Loucy (cell line): ENCODE data around the gene PTPRN2.
"Not testable (repeated sequence)": the region's sequence is repeated elsewhere in the genome, so short reads cannot be mapped to it uniquely, and the experiment has no call there.

Source experiments
- H2AFZ ChIP-seq: fragments of 200-600 bp; sonication (generic); 2 replicates; pipeline ENCODE4 v1.6.0; 2016; ENCODE audit warnings: antibody characterized with exemption, mild to moderate bottlenecking, low read length, moderate library complexity
- H3F3A ChIP-seq: fragments of 200-600 bp; 2 replicates; pipeline ENCODE4 v1.6.0; 2016; ENCODE audit warnings: antibody characterized with exemption, low read depth, mild to moderate bottlenecking
- H3K27me3 ChIP-seq: fragments of 200-600 bp; sonication (generic); 2 replicates; pipeline ENCODE4 v1.6.1; 2014; ENCODE audit warnings: low read length, mild to moderate bottlenecking; ENCODE audit not compliant: insufficient read depth, poor library complexity, severe bottlenecking
- H3K36me3 ChIP-seq: fragments of 200-600 bp; sonication (generic); 2 replicates; pipeline ENCODE4 v1.6.1; 2016; ENCODE audit warnings: low read length; ENCODE audit not compliant: insufficient read depth
- H3K4me1 ChIP-seq: fragments of 200-600 bp; sonication (generic); 2 replicates; pipeline ENCODE4 v1.5.1; 2014; ENCODE audit warnings: low read length, mild to moderate bottlenecking; ENCODE audit not compliant: insufficient read depth, poor library complexity, severe bottlenecking
- H3K4me2 ChIP-seq: fragments of 200-600 bp; sonication (generic); 2 replicates; pipeline ENCODE4 v1.6.0; 2014; ENCODE audit warnings: antibody characterized with exemption, low read length, low read depth, mild to moderate bottlenecking; ENCODE audit not compliant: poor library complexity, severe bottlenecking
- H3K4me3 ChIP-seq: fragments of 200-600 bp; sonication (generic); 2 replicates; pipeline ENCODE4 v1.5.1; 2014; ENCODE audit warnings: low read length, mild to moderate bottlenecking, mixed read lengths; ENCODE audit not compliant: poor library complexity, severe bottlenecking
- H3K79me2 ChIP-seq: fragments of 200-600 bp; sonication (generic); 2 replicates; pipeline ENCODE4 v1.6.1; 2014; ENCODE audit warnings: low read length; ENCODE audit not compliant: insufficient read depth
- H3K9ac ChIP-seq: fragments of 200-600 bp; sonication (generic); 2 replicates; pipeline ENCODE4 v1.6.0; 2014; ENCODE audit warnings: mild to moderate bottlenecking, low read depth, low read length, moderate library complexity; ENCODE audit not compliant: poor library complexity, severe bottlenecking
- H3K9me2 ChIP-seq: fragments of 200-600 bp; sonication (generic); replicated peaks from 2 replicates; pipeline ENCODE4 v1.6.1; 2016; ENCODE audit warnings: low read depth, low read length, mixed read lengths
- H3K9me3 ChIP-seq: fragments of 200-600 bp; sonication (generic); 2 replicates; pipeline ENCODE4 v1.6.1; 2014; ENCODE audit warnings: mild to moderate bottlenecking, antibody characterized with exemption, low read length, low read depth; ENCODE audit not compliant: insufficient read depth
- H4K20me1 ChIP-seq: fragments of 200-600 bp; sonication (generic); 2 replicates; pipeline ENCODE4 v1.6.0; 2014; ENCODE audit warnings: antibody characterized with exemption, low read length, mild to moderate bottlenecking; ENCODE audit not compliant: insufficient read depth, poor library complexity, severe bottlenecking
- CTCF ChIP-seq: fragments of 200-600 bp; sonication (generic); conservative IDR thresholded peaks from 2 replicates; pipeline ENCODE4 v1.5.1; 2014; ENCODE audit warnings: mild to moderate bottlenecking, antibody characterized with exemption, low read length
- EZH2phosphoT487 ChIP-seq: fragments of 200-600 bp; IDR thresholded peaks from 2 replicates; pipeline ENCODE4 v1.6.1; 2018; ENCODE audit warnings: antibody characterized with exemption, mild to moderate bottlenecking, moderate library complexity, borderline replicate concordance

Gene PTPRN2

GRCh38 chr7:157700231-157701005 is 887.2 kb downstream of the PTPRN2 start:
- H3K27me3 ChIP-seq, result no peaks in the 10 kb centered on the region
- no peaks in the 10 kb centered on the region for H4K20me1 ChIP-seq
- no peak overlapping the region for H3K4me2 ChIP-seq
- H3K9ac ChIP-seq, result no peak overlapping the region
- H3K9me3 ChIP-seq, result no peaks in the 10 kb centered on the region
- no peaks in the 10 kb centered on the region for H3K4me1 ChIP-seq
- TF ChIP-seq EZH2phosphoT487, result no peak
- no peak for TF ChIP-seq CTCF
- H3K4me3 ChIP-seq, result no peak overlapping the region
- H3K9me2 ChIP-seq, result no peaks in the 10 kb centered on the region
- H3K79me2 ChIP-seq, result no peaks in the 10 kb centered on the region
- H3K36me3 ChIP-seq, result no peaks in the 10 kb centered on the region
- H3F3A ChIP-seq, result no peaks in the 10 kb centered on the region
- no peak overlapping the region for H2AFZ ChIP-seq

- no peak overlapping the region for H3K9ac ChIP-seq
- H3K4me1 ChIP-seq, result no peaks in the 10 kb centered on the region
- H3K4me2 ChIP-seq, result no peak overlapping the region
- H3K9me2 ChIP-seq, result no peaks in the 10 kb centered on the region
- no peak overlapping the region for H3K4me3 ChIP-seq
- H3K9me3 ChIP-seq, result no peaks in the 10 kb centered on the region
- no peaks in the 10 kb centered on the region for H3K79me2 ChIP-seq
- H4K20me1 ChIP-seq, result no peaks in the 10 kb centered on the region
- no peaks in the 10 kb centered on the region for H3F3A ChIP-seq
- H3K27me3 ChIP-seq, result no peaks in the 10 kb centered on the region
- TF ChIP-seq CTCF (no peak), EZH2phosphoT487 (no peak)
- H2AFZ ChIP-seq, result no peak overlapping the region
- no peaks in the 10 kb centered on the region for H3K36me3 ChIP-seq
Observed at GRCh38 chr7:157699357-157700013, 888.1 kb downstream of the PTPRN2 start.

- not testable (repeated sequence) for H2AFZ ChIP-seq, H3K36me3 ChIP-seq, H3F3A ChIP-seq, H3K9me3 ChIP-seq, H4K20me1 ChIP-seq, H3K4me2 ChIP-seq, H3K79me2 ChIP-seq, H3K4me3 ChIP-seq, H3K27me3 ChIP-seq, H3K4me1 ChIP-seq, H3K9me2 ChIP-seq, H3K9ac ChIP-seq
Observed at GRCh38 chr7:157697287-157697686, 890.3 kb downstream of the PTPRN2 start.

- not testable (repeated sequence) for H3F3A ChIP-seq, H3K4me3 ChIP-seq, H3K36me3 ChIP-seq, H3K4me2 ChIP-seq, H3K9ac ChIP-seq, H3K9me3 ChIP-seq, H3K4me1 ChIP-seq, H3K79me2 ChIP-seq, H4K20me1 ChIP-seq, H3K9me2 ChIP-seq, H2AFZ ChIP-seq
- peaks cover 11% of the 10 kb centered on the region for H3K27me3 ChIP-seq
Observed at GRCh38 chr7:157695609-157696008, 892.0 kb downstream of the PTPRN2 start.
